ENCODE data around the gene LUC7L3. TPM values are rescaled to one million over a fixed set of nuclear protein-coding genes. Genes with fewer than 3 reads are reported as not detected.

The LUC7L3 gene
- total and polyA plus RNA-seq, 2 of the 13 experiments (the other 11 are each of a cell fraction or from before 2014, with no cell fraction given) = 108 to 120 TPM

- TF ChIP-seq ZNF546 (CRISPR knock-in tag; conservative IDR thresholded peaks at IDR 0.05) (no peak), ZFAT (CRISPR knock-in tag; conservative IDR thresholded peaks at IDR 0.05) (0 out of 2 replicates have a peak, but pooled peaks have one; percentile 25), TBL1XR1 (IDR thresholded peaks at IDR 0.05; ENCODE audit: borderline replicate concordance, low read length, partially characterized antibody) (peak; percentile 78), ZNF292 (CRISPR knock-in tag; IDR thresholded peaks at IDR 0.05; ENCODE audit: borderline replicate concordance, low read depth) (no peak), GLI4 (CRISPR knock-in tag; IDR thresholded peaks at IDR 0.05; ENCODE audit: borderline replicate concordance) (peak; percentile 99; the same call in 1 of the 2 replicates), POLR2AphosphoS5 (IDR thresholded peaks at IDR 0.05; ENCODE audit: low read depth, low read length) (peak; percentile 97), ZNF790 (CRISPR knock-in tag; IDR thresholded peaks at IDR 0.05; ENCODE audit: borderline replicate concordance) (peak; percentile 74; the same call in 1 of the 2 replicates), ZNF567 (CRISPR knock-in tag; IDR thresholded peaks at IDR 0.05; ENCODE audit: borderline replicate concordance) (peak; percentile 57; the same call in 1 of the 2 replicates), EP300 (IDR thresholded peaks at IDR 0.05; ENCODE audit: low read depth in 2 of 2, low read length in 2 of 2) (peak; percentile 36 to 50; a peak in 3 of 4 replicates), EP300 (CRISPR knock-in tag; IDR thresholded peaks at IDR 0.05; ENCODE audit: borderline replicate concordance) (no peak; the same call in 1 of the 2 replicates), HIC2 (CRISPR knock-in tag; IDR thresholded peaks at IDR 0.05; ENCODE audit: low read depth) (peak; percentile 56; the same call in 1 of the 2 replicates), CREB3 (CRISPR knock-in tag; IDR thresholded peaks at IDR 0.05) (no peak), ZBTB42 (CRISPR knock-in tag; IDR thresholded peaks at IDR 0.05) (peak; percentile 90; the same call in 1 of the 2 replicates), E2F5 (CRISPR knock-in tag; conservative IDR thresholded peaks at IDR 0.05) (peak; percentile 83), MZF1 (CRISPR knock-in tag; IDR thresholded peaks at IDR 0.05; ENCODE audit: borderline replicate concordance) (no peak), FOSL1 (CRISPR knock-in tag; IDR thresholded peaks at IDR 0.05; ENCODE audit: borderline replicate concordance) (no peak), ZBTB34 (CRISPR knock-in tag; IDR thresholded peaks at IDR 0.05) (peak; percentile 53; the same call in 1 of the 2 replicates), HOXA5 (CRISPR knock-in tag; IDR thresholded peaks at IDR 0.05) (peak; percentile 95), RFXANK (CRISPR knock-in tag; IDR thresholded peaks at IDR 0.05) (no peak), CEBPB (IDR thresholded peaks at IDR 0.05; ENCODE audit: borderline replicate concordance, low read depth, low read length) (no peak), DRAP1 (CRISPR knock-in tag; IDR thresholded peaks at IDR 0.05) (peak; percentile 88; the same call in 1 of the 2 replicates), HDAC6 (IDR thresholded peaks at IDR 0.05; ENCODE audit: low read depth, low read length) (no peak), ZIK1 (CRISPR knock-in tag; IDR thresholded peaks at IDR 0.05; ENCODE audit: borderline replicate concordance, low read depth) (peak; percentile 96), SRF (IDR thresholded peaks at IDR 0.05; ENCODE audit: low read depth, low read length) (no peak)
These were observed at the start of gene LUC7L3 (continued) for GRCh38 chr17:50719144-50719923.
